GM12878 (cell line): ENCODE data around the gene THRB. TPM values are rescaled to one million over a fixed set of nuclear protein-coding genes. Genes with fewer than 3 reads are reported as not detected.

ENCODE experiments used
- ATAC-seq: fragments of 200-7000 bp; cut with Tn5 transposase; 3 replicates; pipeline ENCODE4 v1.9.1; 2020; ENCODE audit warnings: mild to moderate bottlenecking, moderate library complexity
- BruUV-seq: library from RNA; stranded (reverse); fragments of 400-500 nt; replicated peaks from 2 replicates; lab custom pipeline; 2021; lab: Mats Ljungman, UMichigan
- CTCF ChIA-PET: fragments of 300-600 bp; sonication (Branson Sonifier 250); formaldehyde crosslinking; extraction: SDS; loops from one replicate; lab custom pipeline; 2021; ENCODE audit warnings: inconsistent platforms; lab: Yijun Ruan, JAX
- POLR2A ChIA-PET: fragments of 350-600 bp; formaldehyde crosslinking; extraction: SDS; loops from one replicate; lab custom pipeline; 2021; ENCODE audit warnings: inconsistent platforms; lab: Charles Lee
- RAD21 ChIA-PET: fragments of 300-600 bp; sonication (Branson Sonifier 250); formaldehyde crosslinking; loops from one replicate; lab custom pipeline; 2023; ENCODE audit warnings: antibody characterized with exemption; ENCODE audit not compliant: unreplicated experiment; lab: Charles Lee
- SMC1A ChIA-PET: fragments of 300-600 bp; sonication (Branson Sonifier 250); formaldehyde crosslinking; loops from one replicate; lab custom pipeline; 2023; ENCODE audit not compliant: unreplicated experiment, uncharacterized antibody; lab: Charles Lee
- DNase-seq: peaks from one replicate; pipeline ENCODE4 v3.0.0-alpha.2; 2011; ENCODE audit warnings: low read depth, low spot score
- FAIRE-seq: peaks from 3 replicates; lab custom pipeline; 2011; peaks lifted over from hg19 to GRCh38; lab: Jason Lieb, UNC
- H2AFZ ChIP-seq: 2 replicates; pipeline ENCODE4 v1.6.0; 2011; ENCODE audit warnings: low read depth, low read length, control low read depth; ENCODE audit not compliant: control insufficient read depth
- H3K27ac ChIP-seq: 2 replicates; pipeline ENCODE4 v1.5.1; 2011; ENCODE audit warnings: control low read depth; ENCODE audit not compliant: control insufficient read depth, insufficient read depth
- H3K27me3 ChIP-seq, 2 experiments: replicated peaks in 1 of 2; 2 replicates each; pipeline versions ENCODE4 v1.6.0 to v1.6.1; 2011; ENCODE audit warnings: low read length in 1 of 2; ENCODE audit not compliant: control insufficient read depth in 2 of 2, insufficient read depth in 2 of 2
- H3K36me3 ChIP-seq, 2 experiments: 2 replicates each; pipeline ENCODE4 v1.5.1; 2011; ENCODE audit warnings: low read length in 1 of 2; ENCODE audit not compliant: control insufficient read depth in 2 of 2, insufficient read depth in 2 of 2
- H3K4me1 ChIP-seq: 2 replicates; pipeline ENCODE4 v1.6.1; 2011; ENCODE audit warnings: mild to moderate bottlenecking, low read length, moderate library complexity, mixed read lengths; ENCODE audit not compliant: control insufficient read depth, insufficient read depth
- H3K4me2 ChIP-seq: 2 replicates; pipeline ENCODE4 v1.6.0; 2011; ENCODE audit warnings: control low read depth; ENCODE audit not compliant: control insufficient read depth, insufficient read depth
- H3K4me3 ChIP-seq: fragments of 200-600 bp; sonication (generic); 2 replicates; pipeline ENCODE4 v1.5.1; 2016
- H3K79me2 ChIP-seq: 2 replicates; pipeline ENCODE4 v1.6.0; 2011; ENCODE audit warnings: low read length; ENCODE audit not compliant: control insufficient read depth, insufficient read depth
- H3K9ac ChIP-seq: 2 replicates; pipeline ENCODE4 v1.8.0; 2011; ENCODE audit warnings: low read length, control low read depth, mixed read lengths; ENCODE audit not compliant: control insufficient read depth, insufficient read depth
- H3K9me3 ChIP-seq: replicated peaks from 3 replicates; pipeline ENCODE4 v1.5.1; 2011; ENCODE audit warnings: mild to moderate bottlenecking, low read length; ENCODE audit not compliant: control insufficient read depth, insufficient read depth
- H4K20me1 ChIP-seq: 2 replicates; pipeline ENCODE4 v1.6.0; 2011; ENCODE audit not compliant: control insufficient read depth, insufficient read depth
- ASH2L ChIP-seq: fragments of 300-600, 200-600 bp; sonication (generic); IDR thresholded peaks from 2 replicates; pipeline ENCODE4 v1.6.1; 2017; ENCODE audit warnings: low read depth, mild to moderate bottlenecking, borderline replicate concordance
- BCL11A ChIP-seq: IDR thresholded peaks from 2 replicates; pipeline ENCODE4 v1.6.1; 2011; ENCODE audit warnings: low read depth, low read length
- BCL3 ChIP-seq: IDR thresholded peaks from 2 replicates; pipeline ENCODE4 v1.6.1; 2011; ENCODE audit warnings: borderline replicate concordance, low read depth, mild to moderate bottlenecking, moderate library complexity, low read length; ENCODE audit not compliant: insufficient read depth, poor library complexity, severe bottlenecking
- CHD4 ChIP-seq: fragments of 200-600 bp; sonication (generic); IDR thresholded peaks from 2 replicates; pipeline ENCODE4 v1.6.1; 2016; ENCODE audit warnings: mild to moderate bottlenecking
- DPF2 ChIP-seq: fragments of 450-650 bp; IDR thresholded peaks from 2 replicates; pipeline ENCODE4 v1.6.1; 2017; ENCODE audit warnings: mild to moderate bottlenecking
- E2F8 ChIP-seq: fragments of 450-650 bp; IDR thresholded peaks from 2 replicates; pipeline ENCODE4 v1.6.1; 2018; ENCODE audit warnings: mild to moderate bottlenecking, low read depth, moderate library complexity; ENCODE audit not compliant: partially characterized antibody
- EZH2 ChIP-seq: IDR thresholded peaks from 2 replicates; pipeline ENCODE4 v1.6.1; 2012; ENCODE audit warnings: low read depth, mild to moderate bottlenecking, control low read depth, inconsistent platforms, low read length, borderline replicate concordance; ENCODE audit not compliant: control insufficient read depth
- HDGF ChIP-seq: fragments of 450-650 bp; IDR thresholded peaks from 2 replicates; pipeline ENCODE4 v1.6.1; 2016; ENCODE audit warnings: antibody characterized with exemption
- MTA3 ChIP-seq: IDR thresholded peaks from 2 replicates; pipeline ENCODE4 v1.6.1; 2012; ENCODE audit warnings: low read length, inconsistent platforms, borderline replicate concordance
- RAD21 ChIP-seq: IDR thresholded peaks from 2 replicates; pipeline ENCODE4 v1.6.1; 2011; ENCODE audit warnings: mild to moderate bottlenecking, low read depth, low read length, moderate library complexity; ENCODE audit not compliant: insufficient read depth
- RAD51 ChIP-seq: fragments of 450-650 bp; IDR thresholded peaks from 2 replicates; pipeline ENCODE4 v1.6.1; 2016; ENCODE audit warnings: moderate library complexity, mild to moderate bottlenecking, inconsistent platforms
- RCOR1 ChIP-seq: conservative IDR thresholded peaks from 2 replicates; pipeline ENCODE4 v1.6.1; 2012; ENCODE audit warnings: low read depth, low read length, improper control_type of control experiment
- SIN3A ChIP-seq: IDR thresholded peaks from 2 replicates; pipeline ENCODE4 v1.6.1; 2012; ENCODE audit warnings: low read depth, low read length, improper control_type of control experiment
- SMC3 ChIP-seq: IDR thresholded peaks from 2 replicates; pipeline ENCODE4 v1.6.1; 2011; ENCODE audit warnings: low read length, improper control_type of control experiment, borderline replicate concordance
- STAT1 ChIP-seq: fragments of 450-650 bp; conservative IDR thresholded peaks from 2 replicates; pipeline ENCODE4 v1.6.1; 2014; ENCODE audit warnings: antibody characterized with exemption, mild to moderate bottlenecking
- USF1 ChIP-seq: IDR thresholded peaks from 2 replicates; pipeline ENCODE4 v1.6.1; 2011; ENCODE audit warnings: borderline replicate concordance, low read depth, mild to moderate bottlenecking, moderate library complexity, mixed read lengths, low read length; ENCODE audit not compliant: insufficient read depth; ENCODE audit errors: extremely low read length
- ZNF592 ChIP-seq: fragments of 450-650 bp; IDR thresholded peaks from 2 replicates; pipeline ENCODE4 v1.6.1; 2017; ENCODE audit warnings: mild to moderate bottlenecking, moderate library complexity
- WGBS: methylation state at CpG from one replicate; pipeline ENCODE4 v1.1.6; 2016; ENCODE audit warnings: low lambda C conversion rate; ENCODE audit not compliant: insufficient replicate concordance, insufficient coverage; ENCODE audit errors: missing lambda C conversion rate; 5-methylcytosine and 5-hydroxymethylcytosine counted together
- in situ Hi-C: fragments of 300-500 bp; cut with MboI; formaldehyde crosslinking; loops from 9 replicates; pipeline ENCODE4 v1.14.3; 2018; ENCODE audit warnings: mixed read lengths
- intact Hi-C: fragments of 100-400 bp; cut with micrococcal nuclease; formaldehyde crosslinking; loops from one replicate; pipeline ENCODE4 v1.14.2; 2022; ENCODE audit not compliant: unreplicated experiment
- polyA plus RNA-seq, 11 experiments: library from polyadenylated mRNA; depleted of rRNA in 4 of 11; unstranded in 6 of 11; stranded (reverse) in 5 of 11; fragments of >200 nt; fragmentation: Nextera tagmentation in 4 of 11; fragmentation: Illumina TruSeq in 1 of 11; extraction: Ambion mirVana in 4 of 11; extraction: Trizol in 1 of 11; gene quantifications; 1 replicate in 1 of 11; 2 replicates in 10 of 11; pipeline versions ENCODE4 v1.2.1 to v1.2.3, GENCODE V29; 2011 to 2016; ENCODE audit warnings: inconsistent platforms in 2 of 11, missing spikeins in 2 of 11, low read depth in 1 of 11
- total RNA-seq, 4 experiments: library from RNA; depleted of rRNA in 3 of 4; stranded (reverse); fragments of >200 nt in 3 of 4; fragmentation: Illumina TruSeq in 1 of 4; extraction: Trizol in 1 of 4; gene quantifications; 2 replicates each; pipeline versions ENCODE4 v1.2.1 to v1.2.3, GENCODE V29; 2013 to 2021

The THRB gene
- total and polyA plus RNA-seq, 10 of the 15 experiments (the other 5 are each of a cell fraction or from before 2014, with no cell fraction given): 0.05 TPM; not detected in 9

- Histone ChIP-seq H3K27ac (no peak overlapping the region), H3K9ac (no peak overlapping the region), H3K4me1 (no peaks in the 10 kb centered on the region), H3K4me3 (no peak overlapping the region), H4K20me1 (no peaks in the 10 kb centered on the region), H3K79me2 (no peaks in the 10 kb centered on the region), H3K9me3 (no peaks in the 10 kb centered on the region), H3K36me3 (no peaks in the 10 kb centered on the region), H3K4me2 (no peak overlapping the region), H2AFZ (no peak overlapping the region), H3K27me3 (no peaks in the 10 kb centered on the region)
- no peak for DNase-seq
- no peak for ATAC-seq
- ChIA-PET CTCF (no interaction called here), SMC1A (no interaction called here), POLR2A (no interaction called here), RAD21 (no interaction called here)
- in situ Hi-C loops: no loop called here
- BruUV-seq: no TSS peak
- FAIRE-seq: no peak
- intact Hi-C loops: no loop called here
- 18% methylated on average over 3 of the region's 3 CpGs for WGBS
- no peak for TF ChIP-seq ASH2L
- TF ChIP-seq RAD51: no peak
- no peak for TF ChIP-seq MTA3
- TF ChIP-seq BCL11A: no peak
- no peak for TF ChIP-seq RAD21
- TF ChIP-seq ZNF592: no peak
- TF ChIP-seq STAT1: no peak
- TF ChIP-seq RCOR1: no peak
- no peak for TF ChIP-seq CHD4
- no peak for TF ChIP-seq E2F8
- no peak for TF ChIP-seq SIN3A
- no peak for TF ChIP-seq SMC3
- TF ChIP-seq DPF2: no peak
- no peak for TF ChIP-seq EZH2
- no peak for TF ChIP-seq HDGF
- no peak for TF ChIP-seq BCL3
- TF ChIP-seq USF1: no peak
Measured at GRCh38 chr3:24120434-24120833, 374.2 kb downstream of the THRB start.
